HCT116 (cell line): ENCODE results near the gene CDC14B. TPM values are rescaled to one million over a fixed set of nuclear protein-coding genes. Genes with fewer than 3 reads are reported as not detected.

ENCODE experiments used
- ATAC-seq: fragments of 200-7000 bp; cut with Tn5 transposase; 2 replicates; pipeline ENCODE4 v1.9.1; 2020; ENCODE audit warnings: mild to moderate bottlenecking, moderate library complexity
- BruUV-seq: library from RNA; stranded (reverse); fragments of 400-500 nt; replicated peaks from 2 replicates; lab custom pipeline; 2021; lab: Mats Ljungman, UMichigan
- CTCF ChIA-PET: fragments of 300-600 bp; sonication (Branson Sonifier 250); formaldehyde crosslinking; loops from one replicate; lab custom pipeline; 2021; ENCODE audit warnings: antibody characterized with exemption; lab: Charles Lee
- POLR2A ChIA-PET: fragments of 300-600, 350-600 bp; sonication (Branson Sonifier 250); formaldehyde crosslinking; loops from one replicate; lab custom pipeline; 2021; ENCODE audit warnings: antibody characterized with exemption; lab: Charles Lee
- RAD21 ChIA-PET, 2 experiments: fragments of 300-600 bp; sonication (Branson Sonifier 250); formaldehyde crosslinking; loops; one replicate each; lab custom pipeline; 2023; ENCODE audit warnings: low total read pairs in 2 of 2; ENCODE audit not compliant: uncharacterized antibody in 2 of 2, unreplicated experiment in 2 of 2, low non-redundant PET in 1 of 2; lab: Charles Lee
- DNase-seq: peaks from one replicate; pipeline ENCODE4 v3.0.0-alpha.2; 2010; ENCODE audit warnings: low read depth, low spot score
- H2AFZ ChIP-seq: fragments of 200-600 bp; shearing (Covaris generic), sonication (generic); 2 replicates; pipeline ENCODE4 v1.6.1; 2017; ENCODE audit warnings: low read depth, mixed run types, mixed read lengths, antibody characterized with exemption, low read length; ENCODE audit not compliant: poor library complexity, severe bottlenecking
- H3K27ac ChIP-seq: 2 replicates; pipeline ENCODE4 v1.5.1; 2012; ENCODE audit warnings: low read depth, low read length
- H3K27me3 ChIP-seq: fragments of 200-600 bp; sonication (generic); 2 replicates; pipeline ENCODE4 v1.6.1; 2016; ENCODE audit warnings: mixed run types, low read length, mixed read lengths; ENCODE audit not compliant: insufficient read depth
- H3K36me3 ChIP-seq, 2 experiments: fragments of 200-500 bp in 1 of 2; fragments of 200-600 bp in 1 of 2; sonication (Bioruptor generic) in 1 of 2; sonication (generic) in 1 of 2; 2 replicates each; pipeline versions ENCODE4 v1.5.1 to v1.6.1; 2014 to 2016; ENCODE audit warnings: low read length in 2 of 2, inconsistent platforms in 1 of 2, mixed read lengths in 1 of 2, mixed run types in 1 of 2; ENCODE audit not compliant: insufficient read depth in 2 of 2, control insufficient read depth in 1 of 2
- H3K4me1 ChIP-seq, 2 experiments: fragments of 200-600 bp in 1 of 2; sonication (generic) in 1 of 2; 2 replicates each; pipeline versions ENCODE4 v1.5.1 to v1.6.1; 2012 to 2017; ENCODE audit warnings: low read length in 2 of 2, inconsistent platforms in 1 of 2, mild to moderate bottlenecking in 1 of 2, mixed read lengths in 1 of 2, mixed run types in 1 of 2, moderate library complexity in 1 of 2; ENCODE audit not compliant: insufficient read depth in 2 of 2, control insufficient read depth in 1 of 2
- H3K4me2 ChIP-seq: fragments of 200-600 bp; sonication (generic); 2 replicates; pipeline ENCODE4 v1.6.1; 2017; ENCODE audit warnings: mixed run types, low read length, mixed read lengths
- H3K4me3 ChIP-seq, 2 experiments: fragments of 200-600 bp in 1 of 2; sonication (generic) in 1 of 2; replicated peaks in 1 of 2; 2 replicates each; pipeline ENCODE4 v1.5.1; 2011 to 2016; ENCODE audit warnings: low read length in 2 of 2, control low read depth in 1 of 2, low read depth in 1 of 2, mild to moderate bottlenecking in 1 of 2, mixed read lengths in 1 of 2, mixed run types in 1 of 2
- H3K79me2 ChIP-seq: fragments of 200-600 bp; sonication (generic); 2 replicates; pipeline ENCODE4 v1.6.1; 2017; ENCODE audit warnings: mild to moderate bottlenecking, mixed run types, low read length, moderate library complexity, mixed read lengths; ENCODE audit not compliant: insufficient read depth
- H3K9ac ChIP-seq: fragments of 200-600 bp; sonication (generic); 2 replicates; pipeline ENCODE4 v1.6.1; 2016; ENCODE audit warnings: low read length, mixed read lengths
- H3K9me2 ChIP-seq: fragments of 200-600 bp; sonication (generic), shearing (Covaris generic); 2 replicates; pipeline ENCODE4 v1.6.1; 2017; ENCODE audit warnings: mixed run types, mild to moderate bottlenecking, moderate library complexity; ENCODE audit not compliant: insufficient read depth
- H3K9me3 ChIP-seq, 2 experiments: fragments of 200-500 bp in 1 of 2; fragments of 200-600 bp in 1 of 2; sonication (Bioruptor generic) in 1 of 2; sonication (generic) in 1 of 2; 2 replicates each; pipeline ENCODE4 v1.6.1; 2014 to 2017; ENCODE audit warnings: low read length in 2 of 2, mixed read lengths in 2 of 2, inconsistent platforms in 1 of 2, low read depth in 1 of 2, mild to moderate bottlenecking in 1 of 2, mixed run types in 1 of 2, moderate library complexity in 1 of 2; ENCODE audit not compliant: control insufficient read depth in 1 of 2, insufficient read depth in 1 of 2
- H4K20me1 ChIP-seq: fragments of 200-600 bp; sonication (generic), shearing (Covaris generic); 2 replicates; pipeline ENCODE4 v1.6.1; 2017; ENCODE audit warnings: mixed run types, mild to moderate bottlenecking, moderate library complexity; ENCODE audit not compliant: insufficient read depth
- CBX3 ChIP-seq: IDR thresholded peaks from 2 replicates; pipeline ENCODE4 v1.6.1; 2012; ENCODE audit warnings: low read depth
- CEBPB ChIP-seq: IDR thresholded peaks from 2 replicates; pipeline ENCODE4 v1.6.1; 2012; ENCODE audit warnings: low read depth
- CTCF ChIP-seq, 3 experiments: fragments of 200-600 bp in 1 of 3; sonication (generic) in 1 of 3; IDR thresholded peaks in 2 of 3; conservative IDR thresholded peaks in 1 of 3; 2 replicates each; pipeline ENCODE4 v1.5.1; 2012 to 2017; ENCODE audit warnings: low read depth in 2 of 3, low read length in 2 of 3, antibody characterized with exemption in 1 of 3, borderline replicate concordance in 1 of 3, control low read depth in 1 of 3, mild to moderate bottlenecking in 1 of 3, mixed read lengths in 1 of 3, mixed run types in 1 of 3, moderate library complexity in 1 of 3; ENCODE audit not compliant: insufficient read depth in 1 of 3
- EZH2 ChIP-seq: fragments of 200-600 bp; sonication (generic); IDR thresholded peaks from 2 replicates; pipeline ENCODE4 v1.6.1; 2017; ENCODE audit warnings: antibody characterized with exemption, mixed run types
- EZH2phosphoT487 ChIP-seq: fragments of 200-600 bp; IDR thresholded peaks from 2 replicates; pipeline ENCODE4 v1.6.1; 2018; ENCODE audit warnings: antibody characterized with exemption, borderline replicate concordance
- FOSL1 ChIP-seq: IDR thresholded peaks from 2 replicates; pipeline ENCODE4 v1.6.1; 2012; ENCODE audit warnings: low read depth
- JUND ChIP-seq: IDR thresholded peaks from 2 replicates; pipeline ENCODE4 v1.6.1; 2012
- MAX ChIP-seq: IDR thresholded peaks from 2 replicates; pipeline ENCODE4 v1.6.1; 2012
- POLR2A ChIP-seq: IDR thresholded peaks from 2 replicates; pipeline ENCODE4 v1.7.0; 2011; ENCODE audit warnings: borderline replicate concordance; ENCODE audit not compliant: insufficient read depth, insufficient read length; ENCODE audit errors: extremely low read depth
- REST ChIP-seq: IDR thresholded peaks from 2 replicates; pipeline ENCODE4 v1.6.1; 2012; ENCODE audit warnings: low read depth
- SIN3A ChIP-seq: IDR thresholded peaks from 2 replicates; pipeline ENCODE4 v1.6.1; 2012; ENCODE audit warnings: low read depth
- SP1 ChIP-seq: IDR thresholded peaks from 2 replicates; pipeline ENCODE4 v1.6.1; 2012; ENCODE audit warnings: low read depth
- YY1 ChIP-seq: IDR thresholded peaks from 2 replicates; pipeline ENCODE4 v1.6.1; 2011; ENCODE audit warnings: low read length, low read depth, moderate library complexity, mild to moderate bottlenecking; ENCODE audit not compliant: insufficient replicate concordance; ENCODE audit errors: extremely low read depth
- ZFX ChIP-seq: fragments of 450-650 bp; IDR thresholded peaks from 2 replicates; pipeline ENCODE4 v1.6.1; 2017
- intact Hi-C: fragments of 100-400 bp; cut with micrococcal nuclease; formaldehyde crosslinking; loops from 2 replicates; pipeline ENCODE4 v1.10.0; 2022
- total RNA-seq: library from RNA; stranded (reverse); gene quantifications from one replicate; pipeline ENCODE4 v1.2.1, GENCODE V29; 2021; ENCODE audit not compliant: unreplicated experiment

The CDC14B gene
- total RNA-seq, 1 experiment from 2014 or later = 21.6 TPM

GRCh38 chr9:96498796-96499195, 120.8 kb downstream of the CDC14B start:
- no peak overlapping the region for H3K27ac ChIP-seq
- CTCF ChIA-PET = no interaction called here
- H3K4me1 ChIP-seq = no peaks in the 10 kb centered on the region
- H2AFZ ChIP-seq = no peak overlapping the region
- H3K9ac ChIP-seq = no peak overlapping the region
- H3K9me2 ChIP-seq = no peaks in the 10 kb centered on the region
- POLR2A ChIA-PET = no interaction called here
- DNase-seq (no peak), ATAC-seq (no peak)
- intact Hi-C loops = no loop called here
- TF ChIP-seq MAX (no peak), CBX3 (no peak), CEBPB (no peak), CTCF (IDR thresholded peaks at IDR 0.05 in 2 of 3, conservative IDR thresholded peaks at IDR 0.05 in 1 of 3; ENCODE audit: borderline replicate concordance in 1 of 3, insufficient read depth in 1 of 3, low read depth in 2 of 3, low read length in 2 of 3) (no peak), EZH2phosphoT487 (no peak), YY1 (no peak)
- no peaks in the 10 kb centered on the region for H3K79me2 ChIP-seq
- RAD21 ChIA-PET = no interaction called here
- no peak overlapping the region for H3K4me2 ChIP-seq
- no peaks in the 10 kb centered on the region for H4K20me1 ChIP-seq
- no peaks in the 10 kb centered on the region for H3K27me3 ChIP-seq
- BruUV-seq = no TSS peak
- no peaks in the 10 kb centered on the region for H3K9me3 ChIP-seq
- no peaks in the 10 kb centered on the region for H3K36me3 ChIP-seq
- H3K4me3 ChIP-seq = no peak overlapping the region

- intact Hi-C loops = no loop called here
- no peaks in the 10 kb centered on the region for H4K20me1 ChIP-seq
- H3K36me3 ChIP-seq = no peaks in the 10 kb centered on the region; a peak in 1 of 4 replicates
- H3K27ac ChIP-seq = no peak overlapping the region
- H3K79me2 ChIP-seq = no peaks in the 10 kb centered on the region
- no peaks in the 10 kb centered on the region for H3K9me2 ChIP-seq
- no peak overlapping the region for H3K4me3 ChIP-seq
- no peak for ATAC-seq
- CTCF ChIA-PET = no interaction called here
- RAD21 ChIA-PET = no interaction called here
- H2AFZ ChIP-seq = no peak overlapping the region
- no peaks in the 10 kb centered on the region for H3K27me3 ChIP-seq
- no peak overlapping the region for H3K9ac ChIP-seq
- no TSS peak for BruUV-seq
- no peaks in the 10 kb centered on the region for H3K9me3 ChIP-seq
- no peak overlapping the region for H3K4me2 ChIP-seq
- POLR2A ChIA-PET = no interaction called here
- no peak for DNase-seq
- H3K4me1 ChIP-seq = peaks cover under 1 to 3% of the 10 kb centered on the region in 2 experiments; a peak in 2 of 4 replicates
- TF ChIP-seq FOSL1 = no peak
- no peak for TF ChIP-seq SIN3A
- no peak for TF ChIP-seq EZH2
- TF ChIP-seq CBX3 = no peak
- TF ChIP-seq ZFX = no peak
- TF ChIP-seq JUND = no peak
- TF ChIP-seq EZH2phosphoT487 = no peak
- no peak for TF ChIP-seq REST
- no peak for TF ChIP-seq POLR2A
- no peak for TF ChIP-seq SP1
- TF ChIP-seq CTCF (IDR thresholded peaks at IDR 0.05 in 2 of 3, conservative IDR thresholded peaks at IDR 0.05 in 1 of 3; ENCODE audit: borderline replicate concordance in 1 of 3, insufficient read depth in 1 of 3, low read depth in 2 of 3, low read length in 2 of 3) = no peak
- TF ChIP-seq YY1 = no peak
These were observed 122.6 kb downstream of the CDC14B start for GRCh38 chr9:96497117-96497399.
